Measurements from ENCODE around the gene LMNTD2.
"Not testable (repeated sequence)": the region's sequence is repeated elsewhere in the genome, so short reads cannot be mapped to it uniquely, and the experiment has no call there.

The LMNTD2 gene

GRCh38 chr11:526192-526591 is 34.3 kb downstream of the LMNTD2 start:
- no peak for TF ChIP-seq CTCF (IDR thresholded peaks at IDR 0.05)
- peaks cover 9% of the 10 kb centered on the region for H3K4me1 Mint-ChIP-seq
- H3K4me3 Mint-ChIP-seq, result no peak overlapping the region
- H3K27me3 Mint-ChIP-seq (ENCODE audit: low read depth, poor library complexity), result peaks cover 7% of the 10 kb centered on the region
- peaks cover 20% of the 10 kb centered on the region for H3K9me3 Mint-ChIP-seq
- no peak for DNase-seq
- H3K36me3 Mint-ChIP-seq (ENCODE audit: low read depth), result peaks cover 6% of the 10 kb centered on the region
- H3K27ac Mint-ChIP-seq, result no peak overlapping the region

DNA sequence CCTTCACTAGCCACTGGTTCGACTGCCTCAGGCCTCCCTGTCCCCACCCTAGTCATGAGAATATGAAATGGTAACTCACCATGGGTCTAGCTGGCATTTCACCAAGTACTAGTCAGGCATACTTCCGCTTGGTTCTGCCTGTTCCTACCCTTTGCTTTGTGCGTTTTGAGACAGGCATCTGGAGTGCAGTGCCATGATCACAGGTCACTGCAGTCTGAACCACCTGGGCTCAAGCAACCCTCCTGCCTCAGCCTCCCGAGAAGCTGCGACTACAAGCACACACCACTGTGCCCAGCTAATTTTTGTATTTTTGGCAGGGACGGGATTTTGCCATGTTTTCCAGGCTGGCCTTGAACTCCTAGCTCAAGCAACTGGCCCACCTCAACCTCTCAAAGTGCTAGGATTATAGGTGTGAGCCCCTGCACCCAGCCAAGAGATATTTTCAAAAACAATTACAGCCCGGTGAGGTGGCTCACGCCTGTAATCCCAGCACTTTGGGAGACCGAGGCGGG is 39.3 kb downstream of the LMNTD2 start:
- peaks cover 53% of the 10 kb centered on the region for H3K9me3 Mint-ChIP-seq
- H3K4me1 Mint-ChIP-seq, result no peaks in the 10 kb centered on the region
- H3K27me3 Mint-ChIP-seq (ENCODE audit: low read depth, poor library complexity), result peaks cover 11% of the 10 kb centered on the region
- TF ChIP-seq CTCF (IDR thresholded peaks at IDR 0.05), result no peak
- H3K4me3 Mint-ChIP-seq, result no peak overlapping the region
- no peak for DNase-seq
- H3K36me3 Mint-ChIP-seq (ENCODE audit: low read depth), result peaks cover 30% of the 10 kb centered on the region
- H3K27ac Mint-ChIP-seq, result no peak overlapping the region

DNA sequence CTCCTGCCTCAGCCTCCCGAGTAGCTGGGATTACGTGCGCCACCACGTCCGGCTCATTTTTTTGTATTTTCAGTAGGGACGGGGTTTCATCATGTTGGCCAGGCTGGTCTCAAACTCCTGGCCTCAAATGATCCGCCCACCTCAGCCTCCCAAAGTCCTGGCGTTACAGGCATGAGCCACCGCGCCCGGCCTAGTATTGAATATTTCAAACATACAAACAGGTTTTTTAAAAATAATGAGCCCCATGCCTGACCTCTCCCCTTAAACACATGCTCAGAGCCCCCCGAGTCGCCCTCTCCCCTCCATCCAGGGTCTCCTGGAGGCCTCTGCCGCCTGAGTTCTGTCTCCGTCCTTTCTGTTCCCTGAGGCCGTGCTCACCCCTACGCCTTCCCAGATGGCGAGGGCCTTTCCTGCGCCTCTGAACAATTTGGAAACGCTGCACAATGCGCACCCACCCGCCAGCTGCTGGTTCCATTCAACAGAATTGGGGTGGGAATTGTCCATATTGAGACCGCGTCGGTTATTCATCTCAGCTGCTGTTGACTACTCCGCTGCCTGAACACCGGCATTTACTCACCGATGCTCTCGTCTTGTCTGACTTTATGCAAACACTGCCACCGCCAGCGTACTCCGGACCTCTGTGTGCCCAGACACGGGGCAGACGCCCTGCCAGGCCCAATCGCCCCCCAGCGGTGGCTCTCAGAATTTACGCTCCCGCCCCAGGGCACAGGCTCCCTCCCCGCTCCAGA is 39.9 kb downstream of the LMNTD2 start:
- H3K27ac Mint-ChIP-seq, result no peak overlapping the region
- H3K9me3 Mint-ChIP-seq, result peaks cover 58% of the 10 kb centered on the region
- H3K4me3 Mint-ChIP-seq, result no peak overlapping the region
- TF ChIP-seq CTCF (IDR thresholded peaks at IDR 0.05), result no peak
- no peak for DNase-seq
- H3K4me1 Mint-ChIP-seq, result no peaks in the 10 kb centered on the region
- H3K36me3 Mint-ChIP-seq (ENCODE audit: low read depth), result peaks cover 36% of the 10 kb centered on the region
- peaks cover 13% of the 10 kb centered on the region for H3K27me3 Mint-ChIP-seq (ENCODE audit: low read depth, poor library complexity)

DNA sequence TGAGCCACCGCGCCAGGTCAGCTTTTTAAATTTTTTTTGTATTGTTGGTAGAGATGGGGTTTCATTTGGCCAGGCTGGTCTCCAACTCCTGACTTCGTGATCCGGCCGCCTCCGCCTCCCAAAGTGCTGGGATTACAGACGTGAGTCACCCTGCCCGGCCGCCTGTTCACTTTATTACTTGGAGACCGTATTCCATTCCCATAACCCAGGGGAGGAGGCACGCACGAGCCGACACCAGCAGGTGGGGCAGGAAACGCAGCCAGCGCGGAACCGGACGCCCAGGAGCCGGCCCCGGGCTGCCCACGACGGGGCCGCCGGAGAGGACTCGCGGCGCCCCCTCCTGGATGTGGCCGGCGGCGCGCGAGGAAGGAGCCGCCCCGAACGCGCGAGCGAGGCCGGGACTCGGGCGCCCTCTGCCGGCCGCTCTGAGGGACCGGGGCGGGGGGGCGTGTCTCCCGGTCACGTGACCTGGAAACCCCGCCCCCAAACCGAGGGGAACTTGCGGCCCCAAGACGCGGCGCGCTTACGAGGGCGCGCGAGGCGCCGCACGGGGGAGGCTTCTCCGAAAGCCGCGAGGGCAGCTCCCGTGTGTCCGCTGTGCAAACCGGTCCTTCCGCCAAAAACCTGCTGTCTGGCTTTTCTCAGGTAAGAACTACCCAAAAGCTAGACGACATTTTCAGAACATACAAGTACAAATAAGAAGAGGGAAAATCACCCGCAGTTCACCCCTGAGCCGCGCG is 41.9 kb downstream of the LMNTD2 start:
- DNase-seq, result peak; percentile 82
- H3K4me3 Mint-ChIP-seq, result no peak overlapping the region
- no peaks in the 10 kb centered on the region for H3K4me1 Mint-ChIP-seq
- no peak overlapping the region for H3K27ac Mint-ChIP-seq
- H3K27me3 Mint-ChIP-seq (ENCODE audit: low read depth, poor library complexity), result peaks cover 11% of the 10 kb centered on the region
- H3K9me3 Mint-ChIP-seq, result peaks cover 54% of the 10 kb centered on the region
- peaks cover 47% of the 10 kb centered on the region for H3K36me3 Mint-ChIP-seq (ENCODE audit: low read depth)
- TF ChIP-seq CTCF (IDR thresholded peaks at IDR 0.05), result peak; percentile 87

GRCh38 chr11:516918-517685 is 43.4 kb downstream of the LMNTD2 start:
- peaks cover 60% of the 10 kb centered on the region for H3K36me3 Mint-ChIP-seq (ENCODE audit: low read depth)
- not testable (repeated sequence) for DNase-seq; H3K4me3 Mint-ChIP-seq; H3K27ac Mint-ChIP-seq; H3K27me3 Mint-ChIP-seq (ENCODE audit: low read depth, poor library complexity); H3K4me1 Mint-ChIP-seq
- H3K9me3 Mint-ChIP-seq, result peaks cover 49% of the 10 kb centered on the region

- no peak for DNase-seq
- Mint-ChIP-seq H3K36me3 (ENCODE audit: low read depth) (peaks cover 65% of the 10 kb centered on the region), H3K27me3 (ENCODE audit: low read depth, poor library complexity) (peaks cover 6% of the 10 kb centered on the region), H3K27ac (no peak overlapping the region), H3K9me3 (peaks cover 45% of the 10 kb centered on the region), H3K4me3 (no peak overlapping the region), H3K4me1 (no peaks in the 10 kb centered on the region)
- TF ChIP-seq CTCF (IDR thresholded peaks at IDR 0.05), result no peak
Observed at GRCh38 chr11:516400-516799, 44.1 kb downstream of the LMNTD2 start.
